HG02610 (cell line): ENCODE results near the gene GEMIN5.
A peak's percentile ranks its signal among the peaks of the same experiment; 100 is the strongest.

ENCODE experiments used
- ATAC-seq: cut with Tn5 transposase; IDR thresholded peaks from one replicate; pipeline ENCODE4 v1.9.1; 2021; ENCODE audit warnings: mild to moderate bottlenecking, moderate library complexity; ENCODE audit not compliant: unreplicated experiment

GEMIN5 gene

GRCh38 chr5:154885439-154885838 is 52.6 kb downstream of the GEMIN5 start:
- no peak for ATAC-seq

- ATAC-seq: no peak
Measured at GRCh38 chr5:154884424-154884823, 53.6 kb downstream of the GEMIN5 start.

GRCh38 chr5:154881986-154882385 is 56.0 kb downstream of the GEMIN5 start:
- no peak for ATAC-seq

GRCh38 chr5:154878642-154879335 is 59.2 kb downstream of the GEMIN5 start:
- ATAC-seq: no peak

GRCh38 chr5:154873791-154874331 is 64.2 kb downstream of the GEMIN5 start:
- no peak for ATAC-seq

GRCh38 chr5:154871734-154872133 is 66.3 kb downstream of the GEMIN5 start:
- ATAC-seq: no peak

DNA sequence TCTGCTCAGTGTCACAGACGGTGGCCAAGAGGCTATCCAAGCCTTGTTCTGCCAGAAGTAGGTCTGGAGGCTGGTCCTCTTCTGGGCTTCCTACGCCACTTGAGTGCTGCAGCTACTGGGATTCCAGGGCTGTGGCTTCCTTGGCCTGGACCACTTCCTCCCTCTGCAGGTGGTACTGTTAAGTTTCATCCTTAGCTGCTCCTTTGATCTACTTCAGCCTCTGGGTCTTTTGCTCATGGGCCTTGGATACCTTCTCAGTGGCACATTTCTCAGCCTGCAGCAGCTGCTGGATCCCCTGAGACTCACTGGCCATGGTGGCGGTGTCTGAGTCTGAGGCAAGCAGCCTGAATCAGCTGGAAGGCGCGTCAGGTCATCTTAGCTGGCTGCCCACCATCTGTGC is 69.3 kb downstream of the GEMIN5 start:
- ATAC-seq: no peak

DNA sequence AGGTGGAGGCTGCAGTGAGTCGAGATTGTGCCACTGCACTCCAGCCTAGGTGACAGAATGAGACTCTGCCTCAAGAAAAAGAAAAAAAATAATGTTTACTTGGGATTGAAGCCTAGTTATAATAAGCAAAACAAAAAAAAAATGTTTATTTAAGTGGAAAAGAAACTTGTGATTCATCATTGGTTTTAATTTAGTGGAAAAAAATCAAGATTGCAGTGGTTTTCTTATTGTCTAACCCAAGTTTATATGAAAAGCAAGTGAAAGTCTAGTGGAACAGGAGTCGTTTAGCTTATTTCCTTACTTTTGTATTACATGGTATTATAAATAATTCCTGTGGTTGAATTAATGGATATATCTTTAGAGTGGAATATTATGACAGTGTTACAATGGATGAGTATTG is 71.2 kb downstream of the GEMIN5 start:
- ATAC-seq: no peak

GRCh38 chr5:154865466-154866184 is 72.4 kb downstream of the GEMIN5 start:
- no peak for ATAC-seq

GRCh38 chr5:154863291-154864080 is 74.5 kb downstream of the GEMIN5 start:
- ATAC-seq: no peak

DNA sequence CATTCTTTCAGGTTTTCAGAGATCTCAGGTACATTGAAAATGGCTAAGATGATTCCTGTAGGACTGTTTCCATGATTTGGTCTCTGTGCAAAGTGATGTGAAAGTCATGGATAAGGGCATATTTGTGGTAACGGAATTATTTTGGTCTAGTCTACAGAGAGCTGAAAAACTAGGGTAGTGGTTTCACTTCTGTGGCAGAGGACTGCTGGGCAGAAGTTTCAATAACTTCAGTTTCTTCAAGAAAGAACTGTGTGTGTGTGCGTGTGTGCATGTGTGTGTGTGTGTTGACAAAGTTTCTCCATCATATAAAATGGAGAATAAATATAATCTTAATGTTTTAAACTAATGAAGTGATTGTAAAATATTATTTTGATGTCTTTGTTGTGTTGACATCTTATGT is 75.2 kb downstream of the GEMIN5 start:
- ATAC-seq: no peak

GRCh38 chr5:154861946-154862345 is 76.1 kb downstream of the GEMIN5 start:
- ATAC-seq: no peak

DNA sequence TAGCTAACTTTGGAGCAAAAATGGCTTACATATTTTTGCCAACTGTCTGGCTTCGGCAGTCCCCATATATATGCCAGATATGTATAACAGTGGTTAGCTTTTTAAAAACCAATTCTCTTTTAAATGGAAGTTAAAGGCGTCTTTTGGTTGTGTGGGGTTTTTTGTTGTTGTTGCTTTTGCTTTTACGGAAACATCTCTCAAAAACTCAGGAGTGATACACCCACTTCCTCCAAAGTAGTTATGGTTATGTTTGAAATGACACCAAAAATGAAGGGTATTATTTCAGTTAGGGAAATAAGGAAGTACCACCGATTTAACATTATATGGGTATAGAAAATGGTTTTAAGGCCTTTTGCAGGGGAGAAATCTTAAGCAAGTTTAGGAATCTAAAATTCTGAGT is 77.2 kb downstream of the GEMIN5 start:
- no peak for ATAC-seq

GRCh38 chr5:154860123-154860522 is 77.9 kb downstream of the GEMIN5 start:
- no peak for ATAC-seq

DNA sequence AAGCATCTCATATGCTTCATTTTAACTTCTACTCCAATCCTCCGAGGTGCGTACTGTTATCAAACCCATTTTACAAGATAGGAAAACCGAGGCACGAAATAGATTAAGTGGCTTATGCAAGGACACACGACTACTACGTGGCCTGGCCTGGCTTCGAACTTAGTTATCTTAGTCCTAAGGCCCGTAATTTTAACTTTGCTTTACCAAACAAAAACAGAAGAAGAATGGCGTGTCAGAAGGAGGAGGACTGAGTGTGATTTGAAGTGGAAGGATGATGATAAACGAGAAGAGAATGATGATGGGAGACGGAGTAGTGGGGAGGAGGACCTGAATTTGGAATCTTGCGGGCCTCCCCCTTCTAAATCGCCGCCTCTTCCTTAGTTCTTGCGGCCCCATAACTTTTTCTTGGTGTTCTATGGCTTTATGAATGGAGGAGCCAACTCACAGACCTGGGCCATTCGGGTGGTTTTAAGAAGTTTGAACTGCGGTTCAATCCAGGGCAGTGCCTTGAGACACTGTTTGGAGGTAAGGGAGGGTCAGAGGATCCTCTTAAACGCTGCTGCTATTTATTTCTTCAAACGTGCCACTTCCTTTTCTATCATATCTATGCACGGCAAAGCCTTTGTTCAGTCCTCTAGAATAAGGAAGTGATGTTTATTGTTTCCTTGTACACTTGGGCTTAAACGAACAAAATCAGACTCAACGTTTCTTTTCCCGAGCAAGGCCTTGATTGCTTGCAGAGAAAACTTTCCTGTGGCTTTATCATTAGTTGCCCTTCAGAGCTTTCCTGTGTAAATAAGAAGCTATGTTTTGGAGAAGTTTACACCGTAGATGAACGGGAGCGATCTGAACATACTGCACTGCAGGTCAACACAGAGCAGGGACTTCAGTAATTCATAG is 78.8 kb downstream of the GEMIN5 start:
- no peak for ATAC-seq

DNA sequence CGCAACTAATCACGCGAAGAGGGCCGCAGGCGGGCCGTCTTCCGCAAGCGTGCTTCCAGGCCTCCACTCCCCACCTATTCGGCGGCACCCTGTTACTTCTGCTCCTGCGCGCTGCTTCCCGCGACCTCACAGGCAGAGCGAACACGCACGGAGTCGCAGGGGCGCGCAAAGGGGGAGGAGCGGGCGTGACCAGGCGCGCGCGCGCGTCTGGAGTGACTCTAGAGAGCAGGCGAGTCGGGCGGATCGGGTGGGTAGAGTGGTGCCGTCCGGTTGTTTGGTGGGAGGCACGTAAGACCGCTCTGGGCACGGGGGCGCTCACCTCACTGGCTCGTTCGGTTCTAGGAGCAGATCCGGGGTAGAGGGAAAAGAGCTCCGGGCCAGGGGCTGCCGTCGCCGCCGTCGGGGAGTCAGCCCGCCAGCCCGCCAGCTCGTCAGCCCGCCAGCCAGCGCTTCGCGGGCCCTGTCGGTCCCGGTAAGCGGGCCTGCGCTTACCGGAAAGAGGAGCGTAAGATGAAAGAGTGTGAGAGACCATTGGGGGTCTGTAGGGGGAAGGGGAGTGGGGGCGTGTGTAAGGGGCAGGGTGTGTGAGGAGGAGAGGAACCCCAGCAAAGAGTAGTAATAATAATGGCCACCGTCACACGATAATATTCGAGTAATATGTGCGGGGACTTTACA is 79.6 kb downstream of the GEMIN5 start, which contains the start of gene CNOT8:
Gene CNOT8, plus strand, starts transcription at position 331 of the 675 bp plus-strand sequence. CDS start 4,652 bp downstream, outside the sequence.
- peak; percentile 83 for ATAC-seq

- ATAC-seq: peak; percentile 58
Measured at GRCh38 chr5:154857530-154858296, 80.3 kb downstream of the GEMIN5 start.

DNA sequence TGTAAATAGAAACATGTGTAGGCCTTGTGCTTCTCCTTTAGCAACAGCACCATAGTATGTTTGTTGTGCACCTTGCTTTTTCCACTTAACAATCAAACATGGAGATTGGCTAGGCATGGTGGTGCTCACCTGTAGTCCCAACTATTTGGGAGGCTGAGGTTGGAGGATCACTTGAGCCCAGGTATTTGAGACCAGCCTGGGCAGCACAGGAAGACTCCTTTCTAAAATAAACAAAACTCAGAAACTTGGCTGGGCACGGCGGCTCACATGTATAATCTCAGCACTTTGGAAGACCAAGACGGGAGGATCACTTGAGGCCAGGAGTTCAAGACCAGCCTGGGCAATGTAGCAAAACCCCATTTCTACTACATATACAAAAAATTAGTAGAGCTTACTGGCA is 86.7 kb downstream of the GEMIN5 start:
- no peak for ATAC-seq
